Measurements from ENCODE around the gene KIF26B.
"Not testable (repeated sequence)": the region's sequence is repeated elsewhere in the genome, so short reads cannot be mapped to it uniquely, and the experiment has no call there.

KIF26B gene

DNA sequence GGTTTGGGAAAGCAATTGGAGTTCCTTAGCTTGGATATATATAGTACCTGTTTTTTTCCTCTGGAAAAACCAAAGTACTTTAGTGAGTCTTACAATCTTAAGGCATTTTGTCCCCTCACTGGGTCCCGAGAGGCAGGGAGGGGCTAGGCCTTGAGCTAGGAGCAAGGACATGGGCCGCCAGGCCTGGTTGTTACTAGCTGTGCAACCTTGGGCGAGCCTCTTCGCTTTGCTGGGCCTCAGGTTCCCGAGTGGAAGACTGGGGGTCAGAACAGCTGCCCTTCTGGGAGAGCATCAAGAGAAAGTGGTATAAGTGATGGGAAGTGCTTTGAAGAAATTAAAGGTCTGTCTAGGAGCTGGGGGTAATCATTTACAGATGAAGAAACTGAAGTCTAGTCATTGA, 553.2 kb downstream of the KIF26B start:
- no peak overlapping the region for H3K4me3 ChIP-seq (ENCODE audit: low read depth, low read length)
- no peak for DNase-seq (ENCODE audit: low read depth)

DNA sequence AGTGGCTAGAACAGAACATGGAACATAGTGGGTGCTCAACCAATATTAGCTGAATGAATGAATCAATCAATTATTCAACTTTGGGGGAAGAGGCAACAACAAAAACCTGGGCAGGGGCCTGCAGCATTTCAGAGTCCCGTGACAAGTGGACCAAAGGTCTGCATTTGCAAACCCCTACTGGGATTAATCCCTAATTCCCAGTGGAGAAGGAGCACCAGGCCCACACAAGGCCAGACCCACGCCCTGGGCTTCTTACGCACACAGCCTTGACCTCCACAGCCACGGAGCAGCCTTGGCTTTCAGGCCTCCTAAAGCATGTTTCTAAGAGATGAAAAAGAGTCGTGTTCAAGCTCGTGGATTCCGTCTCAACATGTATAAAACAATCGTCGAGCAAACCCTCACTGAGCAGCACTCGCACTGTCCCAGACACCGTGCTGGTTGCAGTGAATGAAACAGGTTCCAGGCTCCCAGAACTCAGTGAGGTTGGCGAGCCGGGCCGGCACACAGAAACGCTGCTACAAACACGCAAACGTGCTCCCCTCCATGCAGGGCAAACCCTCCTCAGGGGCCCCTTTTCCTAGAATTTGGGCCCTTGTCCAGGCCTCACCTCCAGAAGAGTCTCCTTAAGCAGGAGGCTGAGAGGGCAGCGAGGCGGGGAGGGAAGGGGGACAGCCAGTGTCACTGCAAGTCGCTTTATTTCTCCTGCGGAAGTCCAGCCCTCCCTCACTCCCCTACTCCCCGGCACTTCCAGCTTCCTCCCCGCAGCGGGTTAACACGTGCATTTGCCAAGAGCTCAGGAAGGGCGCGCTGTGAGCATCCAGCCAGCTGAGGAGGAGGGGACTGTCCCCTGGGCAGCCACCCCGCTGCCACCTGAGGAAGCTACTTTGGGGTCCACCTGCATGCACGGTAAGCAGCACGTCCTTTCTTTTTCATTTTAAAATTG, 556.4 kb downstream of the KIF26B start:
- DNase-seq (ENCODE audit: low read depth) = no peak
- H3K4me3 ChIP-seq (ENCODE audit: low read depth, low read length) = no peak overlapping the region

DNA sequence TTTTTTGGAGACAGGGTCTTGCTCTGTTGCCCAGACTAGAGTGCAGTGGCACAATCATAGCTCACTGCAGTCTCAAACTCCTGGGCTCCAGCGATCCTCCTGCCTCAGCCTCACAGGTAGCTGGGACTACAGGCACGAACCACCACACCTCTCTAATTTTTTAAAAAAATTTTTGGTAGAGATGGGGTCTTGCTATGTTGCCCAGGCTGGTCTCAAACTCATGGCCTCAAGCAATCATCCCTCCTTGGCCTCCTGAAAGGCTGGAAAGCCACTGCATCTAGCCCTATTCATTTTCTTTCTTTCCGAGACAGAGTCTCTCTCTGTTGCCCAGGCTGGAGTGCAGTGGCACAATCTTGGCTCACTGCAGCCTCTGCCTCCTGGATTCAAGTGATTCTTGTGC, 559.2 kb downstream of the KIF26B start:
- DNase-seq (ENCODE audit: low read depth); H3K4me3 ChIP-seq (ENCODE audit: low read depth, low read length): not testable (repeated sequence)

DNA sequence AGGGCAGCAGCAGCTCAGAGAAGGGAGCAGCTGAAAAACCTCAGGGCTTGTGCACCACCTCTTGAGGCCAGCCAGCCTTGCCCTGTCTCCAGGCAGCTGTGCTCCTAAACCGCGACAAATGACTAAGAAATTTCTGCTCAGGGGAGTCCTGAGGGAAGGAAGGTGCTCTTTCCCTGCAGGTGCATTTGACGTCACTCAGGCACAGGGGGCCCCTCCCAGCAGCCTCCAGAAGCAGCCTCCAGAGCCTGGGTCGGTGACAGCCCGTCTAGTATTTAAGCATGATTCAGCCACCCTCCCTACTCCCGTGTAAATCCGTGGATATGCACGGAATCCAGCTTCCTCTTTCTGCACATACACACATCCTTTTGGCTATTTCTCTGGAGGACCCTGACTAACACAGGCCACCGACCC, 560.5 kb downstream of the KIF26B start:
- no peak overlapping the region for H3K4me3 ChIP-seq (ENCODE audit: low read depth, low read length)
- peak; percentile 14 for DNase-seq (ENCODE audit: low read depth)

DNA sequence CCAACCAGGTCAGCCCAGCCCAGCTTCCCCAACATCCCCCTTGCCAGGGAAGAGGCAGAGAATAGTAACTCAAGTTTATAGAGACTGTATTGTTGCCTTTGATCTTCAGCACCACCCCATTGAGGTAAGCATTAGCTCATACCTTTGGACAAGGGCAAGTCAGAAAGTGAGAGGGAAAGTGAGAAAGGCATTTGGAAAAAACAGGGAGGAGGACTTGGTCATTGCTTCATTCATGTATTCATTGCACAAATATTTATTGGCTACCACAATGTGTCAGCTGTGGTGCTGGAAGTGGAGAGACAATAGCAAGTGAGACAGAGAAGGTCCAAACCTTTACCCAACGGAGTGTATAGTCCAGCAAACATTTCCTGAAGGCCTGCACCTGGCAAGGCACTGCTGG, 561.2 kb downstream of the KIF26B start:
- no peak overlapping the region for H3K4me3 ChIP-seq (ENCODE audit: low read depth, low read length)
- peak; percentile 73 for DNase-seq (ENCODE audit: low read depth)

DNA sequence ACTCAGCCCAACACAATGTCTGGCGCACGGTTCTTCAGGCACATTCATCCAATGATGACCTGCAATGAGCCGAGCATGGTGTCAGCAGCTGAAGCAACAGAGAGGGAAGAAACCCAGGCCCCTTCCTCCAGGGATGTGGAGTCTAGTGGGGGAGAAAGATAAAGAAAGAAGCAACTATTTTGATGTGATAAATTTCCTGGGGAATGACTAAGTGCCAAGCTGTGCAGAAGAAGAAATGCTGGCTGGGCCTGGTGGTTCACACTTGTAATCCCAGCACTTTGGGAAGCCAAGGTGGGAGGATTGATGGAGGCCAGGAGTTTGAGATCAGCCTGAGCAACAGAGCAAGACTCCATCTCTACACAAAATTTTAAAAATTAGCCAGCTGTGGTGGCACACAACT, 561.8 kb downstream of the KIF26B start:
- no peak for DNase-seq (ENCODE audit: low read depth)
- no peak overlapping the region for H3K4me3 ChIP-seq (ENCODE audit: low read depth, low read length)

DNA sequence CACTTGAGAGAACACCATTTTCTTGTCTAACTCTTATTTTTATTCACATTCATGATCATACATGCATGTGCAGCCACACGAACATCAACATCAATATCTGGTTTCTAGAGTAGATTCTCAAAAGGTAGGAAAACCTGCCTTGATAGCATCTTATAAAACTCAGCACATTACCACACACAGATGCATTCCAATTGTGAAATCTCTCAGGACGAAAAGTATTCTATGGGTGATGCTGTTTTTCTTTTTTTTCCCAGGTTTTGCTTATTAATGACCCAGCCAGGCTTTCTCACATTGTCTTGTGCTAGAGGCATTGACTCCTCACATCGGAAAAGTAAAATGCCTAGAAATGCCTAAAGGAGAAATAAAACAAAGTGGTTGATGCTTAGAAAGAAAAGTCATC, 562.8 kb downstream of the KIF26B start:
- DNase-seq (ENCODE audit: low read depth) = no peak
- no peak overlapping the region for H3K4me3 ChIP-seq (ENCODE audit: low read depth, low read length)

DNA sequence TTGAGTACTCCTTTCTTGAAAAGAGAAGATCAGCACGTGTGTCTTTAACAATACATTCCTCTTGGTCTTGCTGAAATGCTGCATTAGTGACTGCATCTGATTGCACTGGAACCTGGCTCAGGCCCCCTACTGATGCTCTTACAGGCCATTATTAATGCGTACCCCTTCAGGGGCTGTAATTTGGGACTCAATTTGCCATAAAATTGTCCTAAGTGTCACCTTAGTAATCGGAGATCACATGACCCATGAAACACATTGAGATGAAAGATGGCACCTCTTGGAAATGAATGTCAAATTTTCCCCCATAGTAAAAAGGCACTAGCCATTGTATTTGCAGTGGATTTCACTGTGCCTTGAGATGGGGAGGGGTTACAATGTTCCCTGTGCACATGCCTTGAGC, 563.3 kb downstream of the KIF26B start:
- DNase-seq (ENCODE audit: low read depth) = no peak
- no peak overlapping the region for H3K4me3 ChIP-seq (ENCODE audit: low read depth, low read length)

DNA sequence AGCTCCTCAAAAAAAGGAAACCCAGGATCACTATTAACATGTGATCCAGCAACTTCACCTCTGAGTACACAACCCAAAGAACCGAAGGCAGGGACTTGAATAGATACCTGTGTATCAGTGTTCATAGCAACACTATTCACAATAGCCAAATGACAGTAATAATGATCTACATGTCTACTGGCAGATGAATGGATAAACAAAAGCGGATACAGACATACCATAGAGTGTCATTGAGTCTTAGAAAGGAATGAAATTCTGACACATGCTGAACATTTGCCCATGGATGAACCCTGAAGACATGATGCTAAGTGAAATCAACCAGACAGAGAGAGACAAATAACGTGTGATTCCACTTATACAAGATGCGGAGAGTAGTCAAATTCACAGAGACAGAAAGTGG, 564.2 kb downstream of the KIF26B start:
- H3K4me3 ChIP-seq (ENCODE audit: low read depth, low read length) = no peak overlapping the region
- no peak for DNase-seq (ENCODE audit: low read depth)

DNA sequence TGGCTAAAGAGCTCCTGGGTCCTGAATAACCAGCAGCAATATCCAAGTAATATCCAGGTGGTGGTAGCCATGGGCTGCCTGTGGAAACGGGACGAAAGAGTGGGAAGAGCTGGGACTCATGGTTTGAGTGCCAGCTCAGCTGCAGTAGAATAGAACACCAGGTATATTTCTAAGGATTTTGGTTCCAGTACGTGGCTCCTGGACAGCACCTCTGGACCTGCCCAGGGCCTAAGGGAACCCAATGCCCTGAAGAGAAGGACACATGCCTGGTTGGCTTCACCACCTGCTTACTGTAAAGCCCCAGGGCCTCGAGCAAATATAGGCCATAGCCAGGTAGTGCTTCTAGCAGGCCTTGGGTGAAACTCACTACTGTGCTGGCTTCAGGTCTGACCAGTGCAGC, 566.7 kb downstream of the KIF26B start:
- no peak for DNase-seq (ENCODE audit: low read depth)
- no peak overlapping the region for H3K4me3 ChIP-seq (ENCODE audit: low read depth, low read length)

DNA sequence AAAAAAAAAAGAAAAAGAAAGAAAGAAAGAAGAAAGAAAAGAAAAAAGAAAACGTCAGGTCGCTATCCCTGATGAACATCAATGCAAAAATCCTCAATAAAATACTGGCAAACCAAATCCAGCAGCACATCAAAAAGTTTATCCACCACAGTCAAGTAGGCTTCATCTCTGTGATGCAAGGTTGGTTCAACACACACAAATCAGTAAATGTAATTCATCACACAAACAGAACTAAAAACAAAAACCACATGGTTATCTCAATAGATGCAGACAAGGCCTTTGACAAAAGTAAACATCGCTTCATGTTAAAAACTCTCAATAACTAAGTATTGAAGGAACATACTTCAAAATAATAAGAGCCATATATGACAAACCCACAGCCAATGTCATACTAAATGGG, 573.2 kb downstream of the KIF26B start:
- H3K4me3 ChIP-seq (ENCODE audit: low read depth, low read length); DNase-seq (ENCODE audit: low read depth): not testable (repeated sequence)

DNA sequence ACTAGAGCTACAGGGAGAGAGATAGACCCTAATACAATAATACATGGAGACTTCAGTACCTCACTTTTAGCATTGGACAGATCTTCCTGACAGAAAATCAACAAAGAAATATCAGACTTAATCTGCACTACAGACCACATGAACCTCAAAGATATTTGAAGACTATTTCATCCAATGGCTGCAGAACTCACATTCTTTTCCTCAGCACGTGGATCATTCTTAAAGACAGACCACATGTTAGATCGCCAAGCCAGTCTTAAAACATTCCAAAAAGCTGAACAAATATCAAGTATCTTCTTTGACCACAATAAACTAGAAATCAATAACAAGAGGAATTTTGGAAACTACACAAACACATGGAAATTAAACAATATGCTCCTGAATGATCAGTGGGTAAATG, 576.0 kb downstream of the KIF26B start:
- DNase-seq (ENCODE audit: low read depth) = no peak
- no peak overlapping the region for H3K4me3 ChIP-seq (ENCODE audit: low read depth, low read length)

DNA sequence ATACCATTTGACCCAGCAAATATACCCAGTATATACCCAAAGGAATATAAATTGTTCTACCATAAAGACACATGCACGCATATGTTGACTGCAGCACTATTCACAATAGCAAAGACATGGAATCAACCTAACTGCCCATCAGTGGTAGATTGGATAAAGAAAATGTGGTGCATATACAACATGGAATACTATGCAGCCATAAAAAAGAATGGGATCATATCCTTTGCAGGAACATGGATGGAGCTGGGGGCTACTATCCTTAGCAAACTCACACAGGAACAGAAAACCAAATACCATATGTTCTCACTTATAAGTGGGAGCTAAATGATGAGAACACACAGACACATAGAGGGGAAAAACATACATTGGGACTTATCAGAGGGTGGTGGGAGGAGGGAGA, 585.6 kb downstream of the KIF26B start:
- H3K4me3 ChIP-seq (ENCODE audit: low read depth, low read length); DNase-seq (ENCODE audit: low read depth): not testable (repeated sequence)

DNA sequence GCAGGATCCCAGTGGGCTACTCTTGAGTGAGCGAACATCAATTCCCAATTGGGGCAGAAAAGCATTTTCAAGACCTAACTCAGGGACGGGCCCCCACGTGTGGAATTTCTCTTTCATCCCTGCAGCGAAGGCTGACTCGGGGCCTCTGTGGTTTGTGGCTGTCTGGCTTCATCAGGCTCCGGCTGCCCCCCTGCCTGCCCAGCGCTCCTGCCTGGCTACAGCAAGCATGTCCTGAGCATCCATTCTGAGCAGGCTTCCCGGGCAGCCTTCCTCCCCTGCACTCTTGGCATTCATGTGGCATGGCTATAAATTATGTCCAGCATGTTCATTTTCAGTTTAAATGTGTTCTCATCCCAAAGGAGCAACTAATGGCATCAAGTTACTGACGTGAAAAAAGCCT, 588.1 kb downstream of the KIF26B start:
- H3K4me3 ChIP-seq (ENCODE audit: low read depth, low read length) = no peak overlapping the region

DNA sequence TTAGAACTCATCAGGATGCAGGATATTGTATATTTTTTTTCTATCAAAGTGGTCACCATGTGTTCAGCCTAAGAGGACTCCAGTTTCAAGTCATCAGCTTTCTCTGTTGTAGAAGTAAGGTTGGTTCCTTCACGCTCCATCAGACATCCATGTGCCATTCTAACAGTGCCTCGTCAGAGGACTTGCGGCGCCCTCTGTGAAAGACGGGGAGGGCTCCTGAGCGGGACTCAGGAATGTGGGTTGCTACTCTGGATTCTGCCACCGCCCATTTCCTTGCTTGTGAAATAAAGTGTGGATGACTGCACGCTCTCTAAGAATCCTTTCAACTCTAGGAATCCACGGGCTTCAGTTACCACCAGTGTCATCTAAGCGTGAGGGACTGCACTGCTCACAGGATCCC, 593.5 kb downstream of the KIF26B start:
- no peak for DNase-seq (ENCODE audit: low read depth)
- H3K4me3 ChIP-seq (ENCODE audit: low read depth, low read length) = no peak overlapping the region

More for the DNA sequence above, 588.1 kb downstream of the KIF26B start:
- peak; percentile 74 for DNase-seq (ENCODE audit: low read depth)

DNA sequence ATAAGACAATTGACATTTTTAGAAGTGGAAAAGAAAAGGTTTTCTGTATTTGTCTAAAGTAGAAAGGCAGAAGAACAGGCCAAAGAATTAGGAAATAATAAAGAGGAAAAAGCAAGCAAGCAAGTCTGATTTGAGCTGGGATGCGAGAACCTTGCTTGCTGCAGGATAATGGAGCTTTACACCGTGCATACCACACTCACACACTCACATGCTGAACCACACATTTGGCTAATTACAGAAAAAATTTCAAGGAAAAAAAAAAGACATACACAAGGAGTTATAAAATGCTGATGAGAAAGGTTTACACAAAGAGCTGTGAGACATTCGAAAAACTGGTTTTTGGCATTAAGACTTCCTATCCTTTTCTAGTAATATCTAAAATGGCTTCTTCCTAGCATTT, 593.9 kb downstream of the KIF26B start:
- no peak overlapping the region for H3K4me3 ChIP-seq (ENCODE audit: low read depth, low read length)
- DNase-seq (ENCODE audit: low read depth) = no peak

DNA sequence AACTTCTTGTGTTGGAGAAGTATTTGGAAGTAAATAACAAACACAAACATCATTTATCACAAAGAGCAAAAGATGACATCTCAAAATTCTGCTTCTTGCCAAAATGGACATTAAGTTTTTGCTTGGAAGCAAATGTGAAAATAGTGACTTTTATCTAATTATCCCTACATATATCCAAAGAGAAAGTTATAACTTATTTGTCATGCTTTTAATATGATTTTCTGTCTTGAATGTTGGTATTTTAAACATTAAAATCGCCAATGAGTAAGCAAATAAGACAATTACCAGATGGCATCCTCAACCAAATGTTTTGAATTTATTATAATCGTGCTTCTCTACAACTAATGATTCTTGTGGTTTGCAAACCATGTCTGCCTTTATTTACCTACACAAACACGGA, 594.3 kb downstream of the KIF26B start:
- DNase-seq (ENCODE audit: low read depth) = no peak
- H3K4me3 ChIP-seq (ENCODE audit: low read depth, low read length) = no peak overlapping the region

DNA sequence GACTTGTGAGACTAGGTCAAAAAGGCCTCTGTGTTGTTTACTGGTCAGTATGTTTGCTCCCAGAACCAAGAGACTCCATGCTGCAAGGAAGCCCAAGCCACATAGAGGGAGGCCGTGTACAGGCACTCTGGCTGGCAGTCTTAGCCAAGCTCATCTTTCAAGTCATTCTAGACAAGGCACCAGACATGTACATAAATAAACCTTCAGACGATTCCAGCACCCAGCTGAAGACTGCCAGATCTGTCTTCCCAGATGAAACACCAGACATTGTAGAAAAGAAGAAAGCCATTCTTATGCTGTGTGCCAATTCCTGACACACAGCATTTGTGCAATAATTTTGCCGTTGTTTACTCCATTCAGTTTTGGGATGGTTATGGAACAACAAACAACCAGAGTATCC, 595.5 kb downstream of the KIF26B start:
- no peak for DNase-seq (ENCODE audit: low read depth)
- H3K4me3 ChIP-seq (ENCODE audit: low read depth, low read length) = no peak overlapping the region

DNA sequence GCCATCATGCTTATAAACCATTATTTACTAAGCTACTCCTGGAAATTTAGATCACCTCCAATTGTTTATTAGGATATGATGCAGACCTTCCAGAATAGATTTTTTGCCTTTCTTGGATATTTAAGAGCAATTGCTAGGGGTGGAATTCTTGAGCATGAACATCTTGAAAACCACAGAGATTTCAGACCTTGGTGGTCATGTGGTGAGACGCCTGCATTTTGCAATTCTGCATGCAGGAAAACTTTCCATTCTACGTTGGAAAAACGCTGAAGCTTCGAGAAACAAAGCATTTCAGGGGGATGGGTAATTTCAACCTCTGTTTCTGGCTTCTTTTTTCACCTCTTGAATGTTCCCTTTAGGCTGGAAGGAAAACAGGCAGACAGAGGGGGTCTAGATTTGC, 596.3 kb downstream of the KIF26B start:
- no peak overlapping the region for H3K4me3 ChIP-seq (ENCODE audit: low read depth, low read length)
- peak; percentile 43 for DNase-seq (ENCODE audit: low read depth)

DNA sequence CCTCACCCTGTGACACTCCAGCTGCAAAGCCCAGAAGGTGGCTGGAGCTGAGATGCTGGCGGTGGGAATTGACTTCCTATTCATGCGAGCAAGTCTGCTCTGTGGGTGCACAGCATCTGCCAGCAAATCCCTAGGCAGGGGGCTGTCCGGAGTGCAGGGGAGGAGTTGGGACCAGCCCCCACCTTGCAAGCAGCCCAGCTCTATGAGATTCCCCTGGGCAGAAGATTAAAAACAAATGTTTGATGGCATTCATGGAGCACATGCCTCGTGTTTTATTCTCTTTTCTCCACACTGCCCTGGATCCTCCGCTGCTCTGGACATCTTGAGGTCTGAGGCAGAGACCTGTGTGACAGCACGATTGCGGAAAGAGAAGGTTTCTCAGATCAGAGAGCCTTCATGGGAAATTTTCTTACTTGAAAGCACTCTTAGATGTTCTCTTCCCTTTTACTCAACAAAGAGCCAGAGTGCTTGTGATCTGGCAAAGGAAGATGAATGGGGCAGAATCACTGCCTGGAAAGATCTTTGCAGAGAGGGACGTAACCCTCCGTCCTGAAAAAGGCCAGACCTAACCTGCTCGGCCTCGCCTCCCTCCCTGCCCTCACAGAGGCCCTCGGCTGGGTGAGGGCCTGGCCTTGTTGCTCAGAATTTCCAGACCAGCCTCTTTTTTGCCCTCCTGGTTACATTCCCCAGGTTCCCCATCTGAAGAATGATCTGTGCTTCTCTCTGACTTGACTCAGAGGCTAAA, 597.1 kb downstream of the KIF26B start:
- DNase-seq (ENCODE audit: low read depth) = no peak
- no peak overlapping the region for H3K4me3 ChIP-seq (ENCODE audit: low read depth, low read length)

DNA sequence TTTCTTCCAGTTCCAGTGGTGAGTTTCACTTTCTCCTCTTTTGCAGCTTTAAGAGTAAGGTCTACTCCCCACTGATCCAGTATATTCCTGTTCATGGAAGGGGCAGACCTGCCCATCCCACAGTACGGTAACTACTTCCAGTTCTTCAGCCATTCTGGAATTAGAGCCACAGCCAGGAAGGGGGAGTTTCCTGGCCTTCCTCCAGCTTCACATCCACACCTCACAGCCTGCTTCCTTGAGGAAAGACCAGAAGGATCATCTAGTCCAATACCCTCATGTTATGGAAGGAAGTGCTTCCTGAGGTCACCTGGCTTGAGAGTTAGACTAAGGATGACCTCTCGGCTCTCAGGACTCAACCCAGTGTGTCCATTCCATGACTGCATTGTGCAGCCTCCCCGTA, 597.8 kb downstream of the KIF26B start:
- H3K4me3 ChIP-seq (ENCODE audit: low read depth, low read length) = no peak overlapping the region
- no peak for DNase-seq (ENCODE audit: low read depth)
